K562 (cell line): ENCODE results near the gene NT5DC4. TPM values are rescaled to one million over a fixed set of nuclear protein-coding genes. Genes with fewer than 3 reads are reported as not detected.
A peak's percentile ranks its signal among the peaks of the same experiment; 100 is the strongest.

Experiments used
- BMI1 ChIP-seq: fragments of 150-350 bp; IDR thresholded peaks from 2 replicates; pipeline ENCODE4 v1.6.1; 2014; ENCODE audit warnings: low read length
- CHAMP1 ChIP-seq: fragments of 450-650 bp; IDR thresholded peaks from 2 replicates; pipeline ENCODE4 v1.6.1; 2016; ENCODE audit warnings: mild to moderate bottlenecking
- GTF3C2 ChIP-seq: IDR thresholded peaks from 3 replicates; pipeline ENCODE4 v1.6.1; 2011; ENCODE audit warnings: borderline replicate concordance, mild to moderate bottlenecking, moderate library complexity; ENCODE audit not compliant: insufficient read length; ENCODE audit errors: extremely low read depth
- HDAC1 ChIP-seq, 2 experiments: fragments of 450-650 bp; IDR thresholded peaks; 2 replicates each; pipeline ENCODE4 v1.6.1; 2016 to 2017; ENCODE audit warnings: inconsistent platforms in 1 of 2, mild to moderate bottlenecking in 1 of 2, moderate library complexity in 1 of 2
- IRF1 ChIP-seq: sonication (generic); formaldehyde crosslinking; IDR thresholded peaks from 2 replicates; pipeline ENCODE4 v1.8.0; 2022; ENCODE audit warnings: missing genetic modification reagents, mild to moderate bottlenecking, borderline replicate concordance
- RFX1 ChIP-seq: fragments of 450-650 bp; IDR thresholded peaks from 2 replicates; pipeline ENCODE4 v1.6.1; 2016; ENCODE audit warnings: mild to moderate bottlenecking, moderate library complexity
- RFX7 ChIP-seq: fragments of 250-450 bp; sonication (Bioruptor Pico); IDR thresholded peaks from 2 replicates; pipeline ENCODE4 v1.5.1; 2021; ENCODE audit warnings: mild to moderate bottlenecking
- ZNF280A ChIP-seq: fragments of 450-650 bp; IDR thresholded peaks from 2 replicates; pipeline ENCODE4 v1.6.1; 2018; ENCODE audit warnings: mild to moderate bottlenecking, low read depth; ENCODE audit not compliant: partially characterized antibody
- ZNF318 ChIP-seq, 2 experiments: fragments of 450-650 bp; IDR thresholded peaks; 2 replicates each; pipeline ENCODE4 v1.6.1; 2016; ENCODE audit warnings: mild to moderate bottlenecking in 2 of 2, borderline replicate concordance in 1 of 2, low read depth in 1 of 2, moderate library complexity in 1 of 2
- polyA plus RNA-seq, 8 experiments: library from polyadenylated mRNA; depleted of rRNA in 4 of 8; stranded (reverse) in 5 of 8; unstranded in 3 of 8; fragments of >200 nt; fragmentation: Nextera tagmentation in 2 of 8; fragmentation: Illumina TruSeq in 1 of 8; extraction: Ambion mirVana in 2 of 8; extraction: Trizol in 1 of 8; gene quantifications; 2 replicates each; pipeline versions ENCODE4 v1.2.1 to v1.2.3, GENCODE V29; 2011 to 2014; ENCODE audit warnings: inconsistent platforms in 1 of 8, missing spikeins in 1 of 8
- total RNA-seq, 7 experiments: library from RNA; depleted of rRNA in 6 of 7; stranded (reverse); fragments of >200 nt in 6 of 7; fragmentation: Illumina TruSeq in 2 of 7; extraction: Trizol in 2 of 7; gene quantifications; 2 replicates each; pipeline versions ENCODE4 v1.2.1 to v1.2.3, GENCODE V29; 2011 to 2021; ENCODE audit warnings: low replicate concordance in 1 of 7

Gene NT5DC4
- total and polyA plus RNA-seq, 9 of the 15 experiments (the other 6 are each of a cell fraction or from before 2014, with no cell fraction given), result 0.44 to 6.9 (median 2.5) TPM

- TF ChIP-seq ZNF280A, result no peak
- TF ChIP-seq CHAMP1, result no peak
- no peak for TF ChIP-seq GTF3C2
- no peak for TF ChIP-seq HDAC1 (IDR thresholded peaks at IDR 0.05)
- TF ChIP-seq BMI1, result no peak
- TF ChIP-seq RFX1, result peak; percentile 67
- TF ChIP-seq RFX7 (CRISPR knock-in tag), result no peak
- TF ChIP-seq IRF1 (CRISPR knock-in tag), result no peak
- no peak for TF ChIP-seq ZNF318 (IDR thresholded peaks at IDR 0.05; ENCODE audit: borderline replicate concordance in 1 of 2, low read depth in 1 of 2)
These were observed 29.1 kb downstream of the NT5DC4 start (continued) for GRCh38 chr2:112749755-112750559.
